ENCODE results near the gene AGMAT.

Gene AGMAT, protein sequence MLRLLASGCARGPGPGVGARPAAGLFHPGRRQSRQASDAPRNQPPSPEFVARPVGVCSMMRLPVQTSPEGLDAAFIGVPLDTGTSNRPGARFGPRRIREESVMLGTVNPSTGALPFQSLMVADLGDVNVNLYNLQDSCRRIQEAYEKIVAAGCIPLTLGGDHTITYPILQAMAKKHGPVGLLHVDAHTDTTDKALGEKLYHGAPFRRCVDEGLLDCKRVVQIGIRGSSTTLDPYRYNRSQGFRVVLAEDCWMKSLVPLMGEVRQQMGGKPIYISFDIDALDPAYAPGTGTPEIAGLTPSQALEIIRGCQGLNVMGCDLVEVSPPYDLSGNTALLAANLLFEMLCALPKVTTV
- 14.3 to 45.2 (median 18.3) reads per million in 3 experiments for total RNA-seq

DNA sequence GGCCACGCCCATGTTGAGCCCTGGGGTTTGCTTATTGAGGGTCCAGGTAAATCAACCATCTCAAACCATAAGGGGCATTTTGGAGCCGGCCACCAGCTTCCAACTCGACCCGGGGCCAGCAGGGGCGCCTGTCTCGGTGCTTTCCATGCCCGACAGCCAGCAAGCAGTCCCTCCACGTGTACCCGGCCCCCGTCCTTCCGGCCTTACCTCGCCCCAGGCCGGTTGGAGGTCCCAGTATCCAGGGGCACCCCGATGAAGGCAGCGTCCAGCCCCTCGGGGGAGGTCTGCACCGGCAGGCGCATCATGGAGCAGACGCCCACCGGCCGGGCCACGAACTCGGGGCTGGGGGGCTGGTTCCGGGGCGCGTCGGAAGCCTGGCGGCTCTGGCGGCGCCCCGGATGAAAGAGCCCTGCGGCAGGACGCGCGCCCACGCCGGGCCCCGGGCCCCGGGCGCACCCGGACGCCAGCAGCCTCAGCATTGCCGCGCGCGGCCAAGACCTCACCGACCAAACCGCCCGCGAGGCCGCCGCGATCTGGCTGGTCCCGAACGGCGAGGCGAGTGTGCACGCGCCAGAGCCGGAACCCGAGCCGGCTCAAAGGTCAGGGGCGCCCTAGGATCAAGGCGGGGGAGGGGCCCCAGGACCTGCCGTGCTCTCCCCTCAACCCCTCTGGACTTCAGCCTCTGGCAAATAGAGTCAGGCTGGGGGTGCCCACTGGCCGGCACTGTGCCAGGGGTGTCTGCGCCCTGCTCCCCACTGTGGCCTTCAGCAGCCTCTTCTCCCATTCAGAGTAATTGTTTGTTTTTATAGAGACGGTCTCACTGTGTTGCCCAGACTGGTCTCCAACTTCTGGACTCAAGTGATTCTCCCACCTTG lies at the start of gene AGMAT:
AGMAT (minus strand) TSS at position 563 of the 875 bp plus-strand sequence; CDS start at position 479, 84 bp downstream.
- DNase-seq: peak; percentile 43

DNA sequence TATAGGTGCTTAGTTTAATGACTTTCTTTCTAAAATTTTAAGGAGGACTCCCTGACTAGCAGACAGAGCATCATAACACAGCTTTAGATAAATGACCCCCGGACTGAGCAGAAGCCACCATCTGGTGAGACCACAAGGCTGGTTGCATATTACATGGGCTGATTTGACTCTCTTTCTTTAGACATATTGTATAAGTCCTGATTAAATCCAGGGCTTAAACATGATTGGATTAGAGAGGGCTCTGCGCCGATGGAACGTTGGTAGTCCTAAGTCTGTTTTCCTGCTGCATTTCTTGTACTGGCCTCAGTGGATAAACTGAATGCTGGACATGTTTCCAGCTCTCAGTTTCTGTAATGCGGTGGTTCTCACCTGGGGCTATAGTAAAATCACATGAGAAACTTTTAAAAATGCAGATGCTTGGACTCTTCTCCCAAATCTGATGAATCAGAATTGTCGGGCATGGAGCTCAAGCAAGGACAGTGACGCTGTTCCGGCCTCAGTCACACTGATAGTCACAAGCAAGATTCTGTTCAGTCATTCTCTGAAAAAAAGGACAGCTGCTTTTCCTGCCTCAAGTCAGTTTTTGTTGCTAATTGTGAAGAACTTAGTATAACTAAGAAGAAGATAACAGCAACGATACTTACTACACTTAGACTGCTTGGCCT lies 49.0 kb upstream of the AGMAT start:
- no peak for DNase-seq

DNA sequence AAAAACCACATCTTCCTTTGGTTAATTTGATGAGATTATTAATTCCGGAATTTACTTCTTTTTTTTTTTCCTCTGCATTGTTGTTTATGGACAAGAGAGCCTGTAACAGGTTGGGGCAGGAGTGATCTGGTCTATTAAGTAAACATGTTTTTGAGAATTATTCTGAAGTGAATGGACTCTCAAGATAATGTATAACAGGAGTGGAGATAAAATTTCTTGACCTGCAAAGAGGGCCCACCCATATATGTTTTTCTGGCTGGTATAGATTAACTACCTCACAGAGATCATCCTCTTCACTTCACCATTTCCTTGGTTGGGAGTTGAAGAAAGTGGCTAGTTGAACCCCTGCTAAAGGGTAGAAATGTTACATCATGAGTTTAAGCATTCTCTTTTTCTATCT lies 43.2 kb upstream of the AGMAT start:
- DNase-seq: no peak

DNA sequence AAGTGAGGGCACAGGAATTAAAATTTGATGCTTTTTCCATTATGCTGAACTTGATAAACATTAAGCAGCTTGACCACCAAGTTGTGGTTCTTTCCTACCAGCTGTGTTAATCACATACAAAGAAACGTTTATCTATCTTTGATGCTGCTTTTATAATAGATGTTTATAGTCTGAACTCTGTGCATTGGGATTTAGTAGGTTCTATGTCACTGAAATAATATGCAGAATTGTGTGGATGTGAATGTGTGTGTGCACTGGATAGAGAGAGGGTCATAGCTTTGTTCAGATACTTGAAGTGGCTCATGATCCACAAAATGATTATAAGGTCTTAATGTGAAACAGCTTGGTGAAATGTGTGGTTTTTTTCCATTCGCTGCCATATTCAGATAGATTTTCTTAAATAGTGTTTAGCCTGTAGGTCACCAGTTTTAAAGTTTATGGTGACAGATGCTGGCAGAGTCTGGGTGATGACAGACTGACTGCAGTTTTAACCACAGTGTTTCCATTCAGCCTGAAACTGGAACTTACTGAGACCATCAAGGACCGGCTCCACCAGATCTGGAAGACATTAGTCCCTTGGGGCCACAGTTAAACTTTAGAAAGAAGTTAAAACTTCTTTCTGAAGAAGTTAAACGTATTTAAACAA lies 42.6 kb upstream of the AGMAT start:
- no peak for DNase-seq

DNA sequence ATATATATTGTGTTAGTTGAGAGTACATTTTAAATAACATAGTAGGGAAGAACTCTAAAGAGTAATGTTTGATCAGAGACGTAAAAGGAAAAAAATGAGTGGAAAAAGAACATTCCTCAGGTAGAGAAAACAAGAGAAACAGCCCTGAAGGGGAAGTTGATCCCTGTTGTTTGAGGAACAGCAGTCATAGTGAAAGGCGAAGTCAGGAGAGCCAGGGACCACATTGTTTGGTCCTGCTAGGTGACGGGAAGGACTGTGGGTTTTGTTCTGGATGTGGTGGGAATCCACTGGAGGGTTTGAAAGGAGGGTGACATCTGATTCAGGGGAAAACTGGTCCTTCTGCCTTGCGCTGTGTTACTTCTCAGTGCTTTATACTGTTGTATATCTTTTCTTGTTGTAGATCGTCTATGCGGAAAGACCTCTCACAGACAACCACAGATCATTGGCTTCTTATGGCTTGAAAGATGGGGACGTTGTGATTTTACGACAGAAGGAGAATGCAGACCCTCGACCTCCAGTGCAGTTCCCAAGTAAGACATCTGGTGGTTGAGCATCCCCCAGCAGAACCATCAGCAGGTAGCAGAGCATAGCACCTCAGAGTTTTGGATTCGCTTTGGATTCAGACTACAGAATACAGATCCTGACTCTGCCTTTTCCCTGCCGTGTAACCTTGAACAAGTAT lies 41.6 kb upstream of the AGMAT start:
- DNase-seq: no peak

DNA sequence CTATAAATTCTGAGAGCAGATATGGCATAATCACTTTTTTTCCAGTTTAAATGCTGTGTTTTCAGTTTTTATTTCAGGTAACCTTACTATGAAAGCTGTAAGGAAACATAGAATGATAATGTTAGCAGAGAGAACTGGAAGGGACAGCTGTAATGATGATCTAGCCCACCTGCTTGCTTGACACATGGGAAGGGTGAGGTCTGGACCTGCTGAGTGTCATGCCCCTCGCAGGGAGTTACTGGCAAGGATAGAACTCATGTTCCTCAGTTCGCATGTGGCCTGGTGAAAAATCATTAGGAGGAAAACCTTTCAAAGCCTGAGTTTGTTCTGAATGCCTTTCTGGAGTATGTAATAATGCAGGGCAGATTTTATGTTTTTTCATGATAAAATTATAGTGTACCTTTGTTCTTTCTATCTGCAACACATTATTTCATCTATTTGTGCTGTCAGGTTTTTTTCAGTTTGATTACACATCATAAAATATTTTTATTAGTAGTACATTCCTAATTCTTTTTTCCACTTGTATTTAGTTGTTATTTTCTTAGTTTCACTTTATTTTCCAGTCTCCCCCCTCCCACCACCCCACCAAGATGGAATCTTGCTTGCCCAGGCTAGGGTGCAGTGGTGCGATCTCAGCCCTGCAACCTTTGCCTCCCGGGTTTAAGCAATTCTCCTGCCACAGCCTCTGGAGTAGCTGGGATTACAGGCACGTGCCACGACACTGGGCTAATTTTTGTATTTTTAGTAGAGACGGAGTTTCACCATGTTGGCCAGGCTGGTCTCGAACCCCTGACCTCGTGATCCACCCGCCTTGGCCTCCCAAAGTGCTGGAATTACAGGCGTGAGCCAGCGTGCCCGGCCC lies 40.4 kb upstream of the AGMAT start:
- no peak for DNase-seq

DNA sequence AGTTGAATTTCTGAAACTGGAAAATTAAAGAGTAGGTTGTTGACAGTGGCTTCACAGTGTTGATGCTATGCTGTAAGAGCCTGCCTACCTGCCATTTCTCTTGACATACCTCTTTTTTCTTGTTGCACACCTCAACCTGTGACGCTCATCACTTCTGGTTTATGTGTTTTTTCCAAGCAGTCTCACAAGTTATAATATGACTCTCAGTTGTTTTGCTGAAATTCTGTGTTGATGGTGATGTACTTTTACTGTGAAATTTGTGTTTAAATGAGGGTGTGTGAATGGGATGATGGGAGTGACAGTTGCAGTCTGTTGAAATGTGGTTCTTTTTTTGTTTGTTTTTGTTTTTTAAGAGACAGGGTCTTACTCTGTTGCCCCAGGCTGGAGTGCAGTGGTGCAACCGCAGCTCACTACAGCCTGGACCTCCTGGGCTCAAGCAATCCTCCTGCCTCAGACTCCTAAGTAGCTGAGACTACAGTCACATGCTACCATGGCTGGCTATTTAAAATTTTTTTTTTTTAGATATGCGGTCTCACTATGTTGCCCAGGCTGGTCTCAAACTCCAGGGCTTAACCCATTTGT lies 39.4 kb upstream of the AGMAT start:
- no peak for DNase-seq

DNA sequence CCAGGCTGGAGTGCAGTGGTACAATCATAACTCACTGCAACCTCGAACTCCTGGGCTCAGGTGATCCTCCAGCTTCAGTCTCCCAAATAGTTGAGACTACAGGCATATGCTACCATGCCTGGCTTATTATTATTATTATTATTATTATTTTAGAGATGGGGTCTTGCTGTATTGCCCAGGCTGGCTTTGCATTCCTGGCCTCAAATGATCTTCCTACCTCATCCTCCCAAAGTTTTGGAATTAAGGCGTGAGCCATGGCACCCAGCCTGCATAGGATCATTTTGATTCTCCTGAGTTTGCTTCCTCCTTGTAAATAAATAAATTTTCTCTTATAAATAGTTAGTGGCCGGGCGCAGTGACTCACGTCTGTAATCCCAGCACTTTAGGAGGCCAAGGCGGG lies 38.6 kb upstream of the AGMAT start:
- no peak for DNase-seq

DNA sequence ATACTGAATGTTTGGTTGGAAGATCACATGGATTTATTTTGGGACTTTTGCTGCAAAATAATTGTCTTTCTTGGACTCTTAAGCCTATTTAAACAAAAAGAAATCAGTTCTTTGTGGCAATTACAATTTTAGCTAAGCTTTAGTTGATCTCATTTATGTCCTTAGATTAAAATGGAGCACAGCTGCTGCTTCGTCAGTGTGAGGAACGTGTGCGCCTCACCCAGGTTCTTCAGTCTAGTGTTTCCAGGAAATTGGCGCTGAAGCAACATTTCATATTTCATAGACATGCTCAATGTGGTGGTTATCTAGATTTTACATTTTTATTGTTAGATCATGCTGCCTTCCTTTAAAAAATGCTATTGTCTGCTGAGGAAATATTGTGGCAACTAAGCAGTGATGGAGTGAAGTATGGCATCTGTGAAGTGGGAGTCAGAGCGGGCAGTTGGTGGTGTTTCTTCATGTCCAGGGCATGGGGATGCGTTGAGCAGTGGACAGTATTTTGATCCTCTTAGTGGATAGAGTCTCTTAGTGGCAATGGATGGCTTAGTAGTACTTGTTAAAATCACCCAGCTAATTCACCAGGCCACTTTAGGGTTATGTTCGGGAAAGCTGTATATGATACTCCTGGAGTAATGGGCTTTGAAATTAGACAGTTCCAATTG lies 38.0 kb upstream of the AGMAT start:
- no peak for DNase-seq

DNA sequence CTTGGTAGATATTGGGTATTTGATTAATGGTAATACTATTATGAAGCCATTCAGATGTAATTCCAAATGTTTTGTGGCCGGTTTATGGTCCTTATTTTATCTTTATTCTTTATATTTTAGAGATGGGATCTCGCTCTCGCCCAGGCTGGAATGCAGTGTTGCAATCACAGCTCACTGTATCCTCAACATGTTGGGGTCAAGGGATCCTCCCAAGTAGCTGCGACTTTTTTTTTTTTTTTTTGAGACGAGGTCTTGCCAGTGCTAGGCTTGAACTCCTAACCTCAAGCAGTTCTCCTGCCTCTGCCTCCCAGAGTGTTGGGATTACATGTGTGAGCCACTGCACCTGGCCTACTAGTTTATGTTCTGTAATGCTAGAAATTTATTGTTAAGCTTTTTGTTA lies 37.1 kb upstream of the AGMAT start:
- DNase-seq: no peak

DNA sequence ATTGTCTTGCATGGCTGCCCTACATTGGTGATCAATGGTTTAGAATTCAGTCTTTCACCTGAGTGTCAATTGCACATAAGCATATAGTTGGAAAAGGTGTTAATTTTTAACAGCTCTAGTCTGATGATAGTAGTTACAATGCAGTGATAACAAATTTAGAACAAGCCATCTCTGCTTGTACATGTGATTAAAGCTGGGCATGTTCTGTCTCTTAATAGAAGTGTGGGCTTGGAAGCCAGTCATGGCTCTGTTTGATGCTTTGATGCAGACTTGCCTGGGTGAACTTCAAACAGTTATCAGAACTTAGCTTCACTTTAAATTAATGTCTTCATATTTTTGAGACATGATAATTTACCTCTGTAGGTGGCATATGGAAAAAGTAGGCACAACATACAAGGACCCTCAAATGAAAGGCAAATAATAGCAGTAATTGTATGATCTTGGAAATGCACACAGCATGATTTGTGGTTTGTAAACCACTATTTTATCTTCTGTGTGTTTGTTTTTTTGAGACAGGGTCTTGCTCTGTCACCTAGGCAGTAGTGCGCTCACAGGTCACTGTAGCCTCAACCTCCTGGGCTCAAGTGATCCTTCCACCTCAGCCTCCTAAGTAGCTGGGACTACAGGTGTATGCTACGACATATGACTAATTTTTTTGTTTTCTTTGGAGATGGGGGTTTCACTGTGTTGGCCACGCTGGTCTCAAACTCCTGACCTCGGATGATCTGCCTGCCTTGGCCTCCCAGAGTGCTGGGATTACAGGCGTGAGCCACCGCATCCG lies 36.2 kb upstream of the AGMAT start:
- no peak for DNase-seq

DNA sequence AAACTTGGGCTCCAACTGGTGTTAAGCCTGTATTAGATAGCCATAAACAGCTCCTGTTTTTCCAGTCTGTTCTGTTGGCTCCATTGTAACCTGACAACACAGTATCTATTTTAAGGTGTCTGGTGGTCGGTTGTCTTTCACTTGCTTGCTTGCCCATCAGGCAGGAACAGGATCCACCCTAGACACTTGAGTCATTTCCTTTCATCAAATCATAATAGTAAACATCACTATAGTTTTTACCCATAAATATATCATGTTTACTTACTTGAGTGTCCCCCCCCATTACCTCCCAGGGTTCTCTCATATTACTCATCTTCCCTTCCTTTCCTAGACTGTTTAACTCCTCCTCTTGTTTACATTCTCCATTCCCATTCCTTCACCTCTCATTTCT lies 35.3 kb upstream of the AGMAT start:
- peak; percentile 28 for DNase-seq

DNA sequence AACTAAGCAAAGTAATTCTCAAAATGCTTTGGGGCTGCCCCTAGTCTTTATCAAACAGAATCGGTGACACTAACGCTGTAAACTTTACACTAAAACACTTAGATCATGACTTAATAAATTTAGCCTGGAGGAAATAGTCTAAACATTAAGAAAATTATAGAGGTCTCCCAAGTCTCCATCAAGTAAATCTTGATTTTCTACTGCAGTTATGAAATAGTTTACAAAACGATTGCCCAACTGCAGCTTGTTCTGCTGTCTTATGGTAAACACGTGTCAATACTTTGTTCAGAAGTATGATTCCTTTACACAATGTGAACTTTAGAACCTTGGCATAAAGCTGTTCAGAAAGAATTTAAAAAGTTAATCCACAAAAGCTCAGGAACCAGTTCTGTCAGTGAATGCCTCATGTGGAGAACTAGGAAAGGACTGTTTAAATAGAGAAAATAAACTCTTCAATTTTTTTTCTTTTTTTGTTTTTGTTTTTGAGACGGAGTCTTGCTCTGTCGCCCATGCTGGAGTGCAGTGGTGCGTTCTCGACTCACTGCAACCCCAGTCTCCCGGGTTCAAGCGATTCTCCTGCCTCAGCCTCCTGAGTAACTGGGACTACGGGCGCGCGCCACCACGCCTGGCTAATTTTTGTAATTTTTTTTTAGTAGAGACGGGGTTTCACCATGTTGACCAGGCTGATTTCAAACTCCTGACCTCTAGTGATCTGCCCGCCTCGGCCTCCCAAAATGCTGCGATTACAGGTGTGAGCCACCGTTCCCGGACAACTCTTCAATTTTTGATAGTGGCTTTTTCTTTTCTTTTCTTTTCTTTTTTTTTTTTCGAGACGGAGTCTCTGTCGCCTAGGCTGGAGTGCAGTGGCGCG lies 34.0 kb upstream of the AGMAT start:
- no peak for DNase-seq

DNA sequence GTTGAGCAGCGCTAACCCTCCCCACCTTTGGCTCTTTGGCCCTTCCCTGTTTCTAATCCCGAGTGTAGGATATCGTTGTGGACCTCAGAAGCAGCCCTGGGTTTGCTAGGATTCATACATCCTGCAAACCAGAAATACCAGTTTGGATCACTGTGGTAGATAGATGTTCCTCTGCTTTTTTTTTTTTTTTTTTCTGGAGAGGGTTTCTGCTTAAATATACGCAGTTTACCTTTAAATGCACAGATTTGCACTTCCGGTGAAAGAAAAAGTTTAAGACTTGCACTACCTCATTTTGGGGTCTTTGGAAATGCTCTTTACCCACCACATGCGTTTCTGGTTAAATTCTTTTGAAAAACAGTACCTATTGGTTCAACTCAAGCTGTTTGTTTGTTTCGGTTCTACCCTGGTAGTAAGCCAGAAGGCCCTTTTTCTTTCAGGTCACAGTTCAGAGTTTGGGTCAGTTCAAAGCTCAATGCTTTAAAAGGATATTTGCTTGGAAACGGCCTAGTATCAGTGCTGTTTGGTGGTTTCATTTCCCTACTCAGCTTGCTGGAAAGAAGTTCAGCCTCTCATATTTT lies 33.3 kb upstream of the AGMAT start:
- peak; percentile 3 for DNase-seq

DNA sequence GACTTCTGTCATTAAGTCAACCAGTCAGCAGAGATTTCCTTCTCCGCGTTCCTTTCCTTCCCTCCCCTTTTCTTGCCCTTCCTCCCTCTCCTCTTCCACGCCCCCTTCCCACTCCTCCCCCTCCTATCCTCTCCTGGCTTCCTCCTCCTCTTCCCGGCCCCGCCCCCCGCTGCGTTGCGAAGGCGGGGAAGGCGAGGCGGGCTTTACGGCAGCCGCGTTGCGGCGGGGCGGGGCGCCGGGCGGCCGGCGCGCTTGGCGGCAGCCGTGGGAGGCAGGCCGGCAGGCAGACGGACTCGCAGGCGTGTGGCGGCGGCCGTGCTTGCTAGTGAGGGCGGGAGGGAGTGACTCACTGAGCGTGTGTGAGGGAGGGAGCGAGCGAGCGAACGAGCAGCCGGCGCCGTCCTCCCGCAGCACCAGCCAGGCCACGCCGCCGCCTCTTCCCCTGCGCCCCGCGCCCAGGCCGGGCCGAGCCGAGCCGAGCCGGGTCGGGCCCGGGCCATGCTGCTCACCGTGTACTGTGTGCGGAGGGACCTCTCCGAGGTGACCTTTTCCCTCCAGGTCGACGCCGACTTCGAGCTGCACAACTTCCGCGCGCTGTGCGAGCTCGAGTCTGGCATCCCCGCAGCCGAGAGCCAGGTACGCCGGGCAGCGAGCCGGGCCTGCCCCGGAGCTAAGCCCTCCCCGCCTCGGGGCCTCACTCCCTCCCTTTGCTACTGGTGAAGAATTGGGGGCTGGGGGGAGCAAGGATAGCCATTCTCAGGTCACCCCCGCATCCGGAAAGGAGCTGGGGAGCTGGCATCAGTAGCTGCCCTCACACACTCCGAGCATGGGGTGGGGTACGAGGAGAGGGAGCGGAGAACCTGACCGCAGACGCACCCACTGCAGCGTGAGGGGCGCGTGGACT lies 32.6 kb upstream of the AGMAT start, which contains the start of gene DDI2:
DDI2 (plus strand) TSS at position 286 of the 904 bp plus-strand sequence; CDS start at position 499, 213 bp downstream.
- peak; percentile 93 for DNase-seq

DNA sequence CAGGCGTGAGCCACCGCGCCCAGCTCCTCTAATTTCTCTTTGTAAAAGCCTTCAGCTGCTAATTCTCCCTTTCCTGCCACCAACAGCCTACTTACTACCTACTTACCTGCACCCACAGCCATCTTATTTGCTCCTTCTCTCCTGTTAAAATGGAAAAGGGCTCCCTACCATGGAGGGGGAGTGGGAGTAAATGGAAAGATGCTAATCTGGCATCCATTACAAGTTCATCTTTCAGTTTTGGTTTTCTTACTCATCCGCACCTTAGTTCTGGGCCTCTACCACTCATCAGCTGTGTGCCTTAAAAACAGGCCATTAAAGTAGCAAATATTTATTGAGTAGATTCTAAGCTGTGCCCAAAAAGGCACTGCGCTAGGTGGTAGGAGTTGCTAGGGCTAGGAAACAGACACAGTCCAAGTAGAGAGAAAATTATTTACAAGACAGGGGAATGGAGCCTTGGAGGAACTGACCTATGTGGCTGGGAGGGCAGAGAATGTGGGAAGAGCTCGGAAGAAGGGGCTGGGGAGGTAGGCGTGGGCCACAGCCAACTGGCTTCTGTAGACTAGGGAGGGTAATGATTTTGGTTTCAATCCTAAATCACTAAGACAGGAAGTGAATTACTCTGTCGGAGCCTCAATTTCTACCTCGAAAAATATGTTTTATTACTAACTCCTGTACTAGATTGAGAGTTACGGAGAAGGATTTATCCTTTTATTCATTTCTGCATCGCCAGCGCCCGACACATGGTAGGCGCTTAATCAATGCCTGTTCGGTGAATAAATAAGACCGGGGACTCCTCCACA lies 31.7 kb upstream of the AGMAT start:
- no peak for DNase-seq

Measured in central memory CD4-positive, alpha-beta T cell (primary cell).